HG03045 (cell line): Measurements from ENCODE around the gene LPCAT3.

Source experiments
- ATAC-seq: cut with Tn5 transposase; IDR thresholded peaks from one replicate; pipeline ENCODE4 v1.9.1; 2021; ENCODE audit warnings: mild to moderate bottlenecking, moderate library complexity; ENCODE audit not compliant: unreplicated experiment

LPCAT3 gene

GRCh38 chr12:6941267-6941666 is 77.0 kb downstream of the LPCAT3 start:
- ATAC-seq: no peak

GRCh38 chr12:6939191-6939540 is 79.1 kb downstream of the LPCAT3 start:
- no peak for ATAC-seq

- ATAC-seq: no peak
Observed at GRCh38 chr12:6938353-6939190, 79.7 kb downstream of the LPCAT3 start.

GRCh38 chr12:6937481-6938352 is 80.6 kb downstream of the LPCAT3 start:
- ATAC-seq: peak; percentile 85

- ATAC-seq: peak; percentile 20
Observed at GRCh38 chr12:6936636-6937480, 81.4 kb downstream of the LPCAT3 start.

DNA sequence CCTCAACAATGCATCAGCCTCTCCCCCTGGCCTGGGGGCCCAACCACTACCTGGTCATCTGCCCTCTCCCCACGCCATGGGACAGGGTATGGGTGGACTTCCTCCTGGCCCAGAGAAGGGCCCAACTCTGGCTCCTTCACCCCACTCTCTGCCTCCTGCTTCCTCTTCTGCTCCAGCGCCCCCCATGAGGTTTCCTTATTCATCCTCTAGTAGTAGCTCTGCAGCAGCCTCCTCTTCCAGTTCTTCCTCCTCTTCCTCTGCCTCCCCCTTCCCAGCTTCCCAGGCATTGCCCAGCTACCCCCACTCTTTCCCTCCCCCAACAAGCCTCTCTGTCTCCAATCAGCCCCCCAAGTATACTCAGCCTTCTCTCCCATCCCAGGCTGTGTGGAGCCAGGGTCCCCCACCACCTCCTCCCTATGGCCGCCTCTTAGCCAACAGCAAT is 82.1 kb downstream of the LPCAT3 start:
- ATAC-seq: no peak

GRCh38 chr12:6935371-6936193 is 82.7 kb downstream of the LPCAT3 start:
- ATAC-seq: no peak

DNA sequence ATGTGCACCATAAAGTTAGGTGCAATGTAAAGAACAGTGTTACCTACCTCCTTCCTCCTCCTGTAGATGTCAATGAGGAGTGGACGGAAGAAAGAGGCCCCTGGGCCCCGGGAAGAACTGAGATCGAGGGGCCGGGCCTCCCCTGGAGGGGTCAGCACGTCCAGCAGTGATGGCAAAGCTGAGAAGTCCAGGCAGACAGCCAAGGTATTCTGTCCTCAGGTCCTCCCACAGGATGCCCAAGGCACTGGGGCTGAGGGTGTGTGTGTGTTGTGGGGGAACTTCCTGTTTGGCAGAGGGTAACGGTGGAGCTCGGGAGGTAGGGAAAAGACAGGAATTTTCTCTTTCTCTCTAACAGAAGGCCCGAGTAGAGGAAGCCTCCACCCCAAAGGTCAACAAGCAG is 84.2 kb downstream of the LPCAT3 start:
- ATAC-seq: no peak

DNA sequence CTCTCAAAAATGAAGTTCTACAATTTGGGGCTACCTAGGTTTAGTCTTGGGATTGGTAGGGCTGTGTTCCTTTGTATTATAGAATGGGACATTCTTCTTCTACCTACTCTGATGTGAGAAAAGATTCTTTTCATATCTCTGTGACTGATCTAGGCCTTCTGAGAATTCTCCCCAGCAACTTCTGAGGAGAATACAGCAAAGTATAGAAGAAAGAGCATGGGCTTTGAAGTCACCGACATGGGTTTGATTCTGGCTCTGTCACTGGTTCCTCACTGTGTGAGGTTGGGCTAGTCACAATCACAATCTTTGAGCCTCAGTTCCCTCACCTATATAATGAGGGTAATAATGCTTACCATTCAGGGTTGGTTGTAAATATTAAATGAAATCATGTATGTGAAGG is 85.5 kb downstream of the LPCAT3 start:
- ATAC-seq: no peak

DNA sequence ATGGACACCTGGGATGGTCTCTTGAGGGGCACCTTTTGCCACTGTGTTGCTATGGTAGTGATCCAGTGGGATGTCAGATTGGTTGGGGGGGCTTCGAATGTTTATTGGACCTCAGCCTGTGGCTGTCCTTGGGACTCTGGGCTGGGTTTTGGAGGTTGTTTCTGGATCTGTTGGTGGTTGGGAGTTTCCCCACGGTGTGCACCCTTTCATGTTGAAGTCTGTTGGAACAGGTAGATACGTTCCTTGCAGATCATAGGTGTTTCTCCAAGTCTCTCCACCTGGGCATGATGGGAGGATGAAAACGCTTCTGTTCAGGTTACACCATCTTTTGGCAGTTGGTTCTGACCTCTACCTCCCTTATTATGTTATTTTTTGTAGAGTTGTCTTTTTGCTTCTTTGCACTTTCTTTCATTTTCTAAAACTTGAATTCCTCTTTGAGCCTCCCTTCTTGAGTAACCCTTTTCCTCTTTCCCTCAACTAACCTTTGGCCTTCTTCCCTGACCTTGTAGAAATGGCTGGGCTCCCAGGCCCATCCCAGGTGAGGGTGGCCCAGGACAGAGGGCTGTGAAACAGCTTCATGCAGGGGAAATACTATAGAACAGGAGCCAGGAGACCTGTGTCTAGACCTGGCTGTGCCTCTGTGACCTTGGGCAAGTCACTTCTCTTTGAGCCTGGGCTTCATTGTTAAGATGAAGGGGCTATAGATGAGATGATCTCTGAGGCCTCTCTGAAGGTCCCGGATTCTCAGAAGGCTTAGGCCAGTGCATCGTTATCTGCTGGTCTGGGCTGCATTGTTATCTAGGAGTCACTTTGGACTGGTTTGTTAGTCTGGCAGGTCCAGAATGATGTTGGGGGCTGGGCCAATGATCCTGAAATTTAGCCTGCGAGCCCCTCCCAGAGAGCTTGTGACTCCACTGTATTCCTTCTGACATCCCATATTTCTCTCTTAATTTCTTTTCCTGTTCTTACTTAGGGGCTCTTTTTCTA is 88.5 kb downstream of the LPCAT3 start:
- ATAC-seq: no peak

- ATAC-seq: no peak
Observed at GRCh38 chr12:6928703-6929407, 89.4 kb downstream of the LPCAT3 start.

- no peak for ATAC-seq
Observed at GRCh38 chr12:6928022-6928702, 90.1 kb downstream of the LPCAT3 start.

GRCh38 chr12:6927379-6928021 is 90.8 kb downstream of the LPCAT3 start, which contains the start of gene ATN1:
TSS of gene ATN1 (plus strand) at chr12:6927959. CDS start at chr12:6934002, 6,043 bp downstream.
- ATAC-seq: no peak
